Measurements from ENCODE around the gene SDK1. TPM values are rescaled to one million over a fixed set of nuclear protein-coding genes. Genes with fewer than 3 reads are reported as not detected.

Gene SDK1
- total RNA-seq, 1 donor from 2014 or later = 225 TPM

DNA sequence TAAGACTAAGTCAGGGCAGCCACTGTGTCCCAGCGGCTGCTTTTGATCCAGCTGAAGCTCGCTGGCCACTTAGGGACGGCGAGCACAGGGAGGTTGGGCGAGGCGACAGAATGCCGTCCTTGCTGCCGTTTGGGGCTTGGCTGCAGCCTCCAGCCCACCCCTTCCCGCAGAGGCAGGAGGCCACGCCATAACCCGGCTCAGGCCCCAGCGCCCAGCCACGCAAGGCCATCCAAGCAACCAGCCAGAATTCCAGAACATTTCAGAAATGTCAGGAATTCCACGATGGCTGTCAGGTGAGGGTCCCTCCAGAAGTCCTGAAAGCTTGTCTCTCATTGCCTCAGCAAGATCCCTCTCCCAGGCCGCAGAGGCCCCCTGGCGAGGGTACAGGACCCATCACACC, 901.9 kb downstream of the SDK1 start:
- peaks cover 32% of the 10 kb centered on the region for H3K27me3 Mint-ChIP-seq (ENCODE audit: unreplicated experiment)
- DNase-seq = no peak
- H3K9me3 Mint-ChIP-seq (ENCODE audit: unreplicated experiment) = peaks cover 27% of the 10 kb centered on the region
- no peak overlapping the region for H3K4me3 Mint-ChIP-seq (ENCODE audit: unreplicated experiment)
- H3K4me1 Mint-ChIP-seq (ENCODE audit: low read depth, unreplicated experiment) = peaks cover 30% of the 10 kb centered on the region
- TF ChIP-seq, protein P1, sequence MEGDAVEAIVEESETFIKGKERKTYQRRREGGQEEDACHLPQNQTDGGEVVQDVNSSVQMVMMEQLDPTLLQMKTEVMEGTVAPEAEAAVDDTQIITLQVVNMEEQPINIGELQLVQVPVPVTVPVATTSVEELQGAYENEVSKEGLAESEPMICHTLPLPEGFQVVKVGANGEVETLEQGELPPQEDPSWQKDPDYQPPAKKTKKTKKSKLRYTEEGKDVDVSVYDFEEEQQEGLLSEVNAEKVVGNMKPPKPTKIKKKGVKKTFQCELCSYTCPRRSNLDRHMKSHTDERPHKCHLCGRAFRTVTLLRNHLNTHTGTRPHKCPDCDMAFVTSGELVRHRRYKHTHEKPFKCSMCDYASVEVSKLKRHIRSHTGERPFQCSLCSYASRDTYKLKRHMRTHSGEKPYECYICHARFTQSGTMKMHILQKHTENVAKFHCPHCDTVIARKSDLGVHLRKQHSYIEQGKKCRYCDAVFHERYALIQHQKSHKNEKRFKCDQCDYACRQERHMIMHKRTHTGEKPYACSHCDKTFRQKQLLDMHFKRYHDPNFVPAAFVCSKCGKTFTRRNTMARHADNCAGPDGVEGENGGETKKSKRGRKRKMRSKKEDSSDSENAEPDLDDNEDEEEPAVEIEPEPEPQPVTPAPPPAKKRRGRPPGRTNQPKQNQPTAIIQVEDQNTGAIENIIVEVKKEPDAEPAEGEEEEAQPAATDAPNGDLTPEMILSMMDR (IDR thresholded peaks at IDR 0.05; ENCODE audit: partially characterized antibody, unreplicated experiment) = no peak
- H3K36me3 Mint-ChIP-seq (ENCODE audit: unreplicated experiment) = peaks cover 4% of the 10 kb centered on the region
- no peak overlapping the region for H3K27ac Mint-ChIP-seq (ENCODE audit: unreplicated experiment)

- peak overlapping the region; percentile 83 for H3K4me3 Mint-ChIP-seq (ENCODE audit: unreplicated experiment)
- H3K27me3 Mint-ChIP-seq (ENCODE audit: unreplicated experiment) = peaks cover 30% of the 10 kb centered on the region
- H3K36me3 Mint-ChIP-seq (ENCODE audit: unreplicated experiment) = peaks cover 6% of the 10 kb centered on the region
- DNase-seq = no peak
- H3K4me1 Mint-ChIP-seq (ENCODE audit: low read depth, unreplicated experiment) = peaks cover 30% of the 10 kb centered on the region
- peak overlapping the region; percentile 89 for H3K27ac Mint-ChIP-seq (ENCODE audit: unreplicated experiment)
- TF ChIP-seq, protein P1 (IDR thresholded peaks at IDR 0.05; ENCODE audit: partially characterized antibody, unreplicated experiment) = no peak
- peaks cover 25% of the 10 kb centered on the region for H3K9me3 Mint-ChIP-seq (ENCODE audit: unreplicated experiment)
These were observed 902.8 kb downstream of the SDK1 start for GRCh38 chr7:4203626-4204512.

- peak; percentile 79 for DNase-seq
- H3K9me3 Mint-ChIP-seq (ENCODE audit: unreplicated experiment) = peaks cover 22% of the 10 kb centered on the region
- TF ChIP-seq, protein P1 (IDR thresholded peaks at IDR 0.05; ENCODE audit: partially characterized antibody, unreplicated experiment) = peak; percentile 17
- H3K36me3 Mint-ChIP-seq (ENCODE audit: unreplicated experiment) = peaks cover 9% of the 10 kb centered on the region
- peak overlapping the region; percentile 89 for H3K27ac Mint-ChIP-seq (ENCODE audit: unreplicated experiment)
- peak overlapping the region; percentile 83 for H3K4me3 Mint-ChIP-seq (ENCODE audit: unreplicated experiment)
- peaks cover 28% of the 10 kb centered on the region for H3K27me3 Mint-ChIP-seq (ENCODE audit: unreplicated experiment)
- H3K4me1 Mint-ChIP-seq (ENCODE audit: low read depth, unreplicated experiment) = peaks cover 27% of the 10 kb centered on the region
These were observed 903.6 kb downstream of the SDK1 start for GRCh38 chr7:4204513-4205165.

- Mint-ChIP-seq H3K4me3 (ENCODE audit: unreplicated experiment) (no peak overlapping the region), H3K27me3 (ENCODE audit: unreplicated experiment) (peaks cover 23% of the 10 kb centered on the region), H3K27ac (ENCODE audit: unreplicated experiment) (peak overlapping the region; percentile 89), H3K4me1 (ENCODE audit: low read depth, unreplicated experiment) (peaks cover 27% of the 10 kb centered on the region), H3K36me3 (ENCODE audit: unreplicated experiment) (peaks cover 17% of the 10 kb centered on the region), H3K9me3 (ENCODE audit: unreplicated experiment) (peaks cover 24% of the 10 kb centered on the region)
- TF ChIP-seq, protein P1 (IDR thresholded peaks at IDR 0.05; ENCODE audit: partially characterized antibody, unreplicated experiment) = no peak
- DNase-seq = no peak
These were observed 904.8 kb downstream of the SDK1 start for GRCh38 chr7:4205828-4206227.

DNA sequence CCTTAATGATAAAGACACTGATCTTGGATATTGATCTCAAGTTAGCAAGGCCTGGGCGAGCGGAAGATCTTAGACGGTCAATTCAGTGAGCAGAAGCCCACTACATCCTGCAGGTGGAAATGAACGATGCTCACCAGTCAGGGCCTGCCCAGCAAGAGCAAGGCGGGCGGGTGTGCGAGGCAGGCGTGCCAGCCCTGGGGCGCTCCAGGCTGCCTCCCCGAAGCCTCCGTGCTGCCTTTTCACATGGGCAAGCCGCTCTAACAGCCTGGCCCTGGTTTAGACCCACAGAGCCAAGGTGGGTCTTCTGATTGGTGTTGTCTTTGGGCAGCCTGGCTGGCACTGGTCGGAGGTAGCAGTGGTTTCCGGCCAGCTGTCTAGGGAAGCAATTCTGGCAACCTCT, 906.0 kb downstream of the SDK1 start:
- TF ChIP-seq, protein P1 (IDR thresholded peaks at IDR 0.05; ENCODE audit: partially characterized antibody, unreplicated experiment) = no peak
- peaks cover 26% of the 10 kb centered on the region for H3K27me3 Mint-ChIP-seq (ENCODE audit: unreplicated experiment)
- no peak for DNase-seq
- no peak overlapping the region for H3K4me3 Mint-ChIP-seq (ENCODE audit: unreplicated experiment)
- H3K27ac Mint-ChIP-seq (ENCODE audit: unreplicated experiment) = no peak overlapping the region
- peaks cover 25% of the 10 kb centered on the region for H3K36me3 Mint-ChIP-seq (ENCODE audit: unreplicated experiment)
- H3K9me3 Mint-ChIP-seq (ENCODE audit: unreplicated experiment) = peaks cover 26% of the 10 kb centered on the region
- peaks cover 25% of the 10 kb centered on the region for H3K4me1 Mint-ChIP-seq (ENCODE audit: low read depth, unreplicated experiment)
